Stimulated activated naive CD4-positive, alpha-beta T cell (primary cell): ENCODE measurements around the gene CD248.
"Not testable (repeated sequence)": the region's sequence is repeated elsewhere in the genome, so short reads cannot be mapped to it uniquely, and the experiment has no call there.

Experiments
- DNase-seq, 6 experiments: peaks; one replicate each; lab custom pipeline; 2025; lab: John Stamatoyannopoulos, UW

CD248 gene

GRCh38 chr11:66289548-66290329 is 27.1 kb downstream of the CD248 start:
- peak in 5 of 6 experiments; percentile 79 to 97 (median 89) for DNase-seq

DNA sequence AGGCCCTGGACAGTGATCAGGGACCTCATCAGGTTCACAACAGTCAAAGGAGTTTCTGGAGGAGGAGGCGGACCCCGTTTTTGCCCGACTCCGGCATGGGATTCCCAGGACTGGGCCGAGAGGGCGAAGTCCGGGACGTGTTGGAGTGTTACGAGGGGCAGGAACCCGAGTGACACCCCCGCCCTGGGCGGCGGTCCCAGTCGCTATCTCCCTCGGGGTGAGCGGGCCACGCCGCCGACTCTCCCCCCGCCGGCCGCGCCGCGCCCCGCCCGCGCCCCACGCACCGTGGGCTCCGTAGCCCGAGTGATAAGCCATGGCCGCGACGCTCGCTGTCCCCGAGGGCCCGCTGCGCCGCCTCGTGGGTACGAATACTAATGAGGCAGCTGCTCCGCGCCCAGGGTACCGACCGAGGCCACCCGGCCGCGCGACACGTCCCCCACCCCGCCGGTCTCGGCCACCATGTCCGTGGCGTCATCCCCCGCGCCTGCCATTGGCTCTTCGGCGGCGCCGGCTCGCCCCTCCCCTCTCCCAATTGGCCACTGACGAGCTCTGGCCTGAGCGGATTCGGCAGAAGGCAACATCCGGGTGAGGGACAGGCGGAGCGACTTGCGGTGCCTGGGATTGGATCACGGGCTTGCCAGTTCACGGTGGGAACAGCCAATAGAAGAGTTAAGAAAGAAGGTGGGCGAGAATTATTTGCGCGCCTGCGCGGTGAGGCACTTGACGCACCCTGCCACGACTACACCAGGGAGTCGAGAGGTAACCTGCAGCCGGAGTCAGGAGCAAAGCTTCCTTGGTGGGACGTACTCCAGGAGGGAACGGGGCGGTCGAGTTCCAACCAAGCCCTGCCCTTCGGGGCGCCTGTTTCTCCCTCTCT is 27.9 kb downstream of the CD248 start, which contains the start of gene YIF1A:
TSS of gene YIF1A (minus strand) at position 473 of the 877 bp plus-strand sequence. CDS start at position 315, 158 bp downstream.
- DNase-seq, result peak; percentile 92 to 99 (median 98)

DNA sequence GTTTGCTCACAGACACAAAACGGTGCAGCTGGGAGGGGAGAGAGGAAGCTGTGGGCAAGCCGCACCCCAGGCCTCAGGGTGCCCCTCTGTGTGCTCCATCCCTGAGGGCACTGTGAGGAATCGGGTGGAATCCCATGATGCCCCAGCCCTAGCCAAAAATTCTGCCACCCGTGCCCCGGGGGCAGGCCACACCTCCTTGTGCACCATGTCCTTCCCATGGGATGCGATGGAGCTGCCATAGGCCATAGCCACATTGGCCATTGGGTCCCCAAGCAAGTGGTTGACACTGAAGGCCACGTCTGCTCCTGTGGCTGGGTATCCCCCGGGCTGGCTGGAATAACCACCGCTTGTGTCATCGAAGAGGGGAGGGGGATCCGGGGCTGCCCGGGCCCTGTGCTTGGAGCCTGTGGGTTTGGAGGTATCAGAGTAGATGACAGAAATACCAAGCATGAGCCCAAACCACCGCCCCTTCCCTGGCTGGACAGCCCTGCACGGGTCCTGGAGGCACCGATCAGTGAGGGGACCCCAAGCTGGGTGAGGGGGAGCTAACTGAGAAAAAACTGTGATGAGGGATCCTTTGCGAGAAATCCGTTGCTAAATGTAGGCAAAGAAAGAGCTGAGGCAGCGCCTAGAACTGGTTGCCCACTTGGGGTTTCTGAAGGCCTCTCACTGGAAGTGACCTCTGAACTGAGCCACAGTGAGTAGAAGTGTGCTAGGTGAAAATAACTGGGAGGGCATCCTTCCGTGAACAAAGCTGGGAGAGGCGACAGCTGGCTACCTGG is 28.8 kb downstream of the CD248 start:
- DNase-seq, result no peak

- DNase-seq, result no peak
These were observed 29.5 kb downstream of the CD248 start for GRCh38 chr11:66287211-66287888.

DNA sequence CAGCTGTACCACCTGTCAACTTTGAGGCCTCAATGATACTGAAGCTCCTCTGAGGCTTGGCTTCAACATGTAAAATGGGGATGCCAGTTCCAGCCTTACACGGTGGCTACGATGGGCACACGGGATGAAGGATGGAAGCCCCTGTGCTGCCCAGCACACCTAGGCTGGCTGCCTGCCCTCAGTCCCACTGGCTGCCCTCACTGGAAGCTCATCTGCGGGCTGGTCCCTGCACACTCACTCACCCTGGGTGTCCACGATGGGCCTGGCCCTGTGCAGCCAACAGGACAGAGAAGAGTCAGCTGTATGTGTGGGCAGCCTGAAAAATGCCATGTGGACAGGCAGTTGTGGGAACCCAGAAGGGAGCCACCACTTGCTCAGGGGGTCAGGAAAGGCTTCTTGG is 30.1 kb downstream of the CD248 start:
- no peak for DNase-seq

DNA sequence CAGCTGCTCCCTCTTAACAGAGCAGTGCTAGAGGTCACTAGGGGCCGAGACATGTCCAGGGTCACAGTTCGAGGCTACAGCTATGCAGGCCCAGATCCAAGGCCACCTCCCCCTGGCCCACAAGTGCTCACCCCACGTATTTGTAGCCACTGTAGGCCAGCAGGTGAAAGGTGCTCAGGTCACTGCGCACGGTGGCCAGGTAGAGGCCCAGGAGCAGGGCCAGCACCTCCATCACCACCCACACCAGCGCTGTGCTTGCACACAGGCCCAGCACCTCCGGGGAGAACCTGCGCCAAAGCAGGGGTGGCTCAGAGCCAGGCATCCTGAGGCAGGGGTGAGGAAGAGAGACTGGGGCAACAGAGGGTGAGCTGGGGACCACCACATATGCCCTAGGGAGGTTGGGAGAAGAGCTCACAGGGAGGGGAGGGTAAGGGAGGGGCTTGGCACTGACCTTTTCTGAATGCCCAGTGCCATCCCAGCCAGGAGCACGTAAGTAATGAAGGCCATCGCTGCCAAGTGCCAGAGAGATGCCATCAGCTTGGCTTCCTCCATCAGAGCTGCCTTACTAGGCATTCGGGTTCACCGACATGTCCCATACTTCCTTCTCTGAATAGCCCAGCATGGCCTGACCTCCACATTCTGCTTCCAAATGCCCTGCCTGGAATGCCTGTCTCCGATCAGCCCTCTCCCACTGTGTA is 31.4 kb downstream of the CD248 start:
- no peak for DNase-seq

GRCh38 chr11:66284526-66285078 is 32.2 kb downstream of the CD248 start:
- no peak for DNase-seq

DNA sequence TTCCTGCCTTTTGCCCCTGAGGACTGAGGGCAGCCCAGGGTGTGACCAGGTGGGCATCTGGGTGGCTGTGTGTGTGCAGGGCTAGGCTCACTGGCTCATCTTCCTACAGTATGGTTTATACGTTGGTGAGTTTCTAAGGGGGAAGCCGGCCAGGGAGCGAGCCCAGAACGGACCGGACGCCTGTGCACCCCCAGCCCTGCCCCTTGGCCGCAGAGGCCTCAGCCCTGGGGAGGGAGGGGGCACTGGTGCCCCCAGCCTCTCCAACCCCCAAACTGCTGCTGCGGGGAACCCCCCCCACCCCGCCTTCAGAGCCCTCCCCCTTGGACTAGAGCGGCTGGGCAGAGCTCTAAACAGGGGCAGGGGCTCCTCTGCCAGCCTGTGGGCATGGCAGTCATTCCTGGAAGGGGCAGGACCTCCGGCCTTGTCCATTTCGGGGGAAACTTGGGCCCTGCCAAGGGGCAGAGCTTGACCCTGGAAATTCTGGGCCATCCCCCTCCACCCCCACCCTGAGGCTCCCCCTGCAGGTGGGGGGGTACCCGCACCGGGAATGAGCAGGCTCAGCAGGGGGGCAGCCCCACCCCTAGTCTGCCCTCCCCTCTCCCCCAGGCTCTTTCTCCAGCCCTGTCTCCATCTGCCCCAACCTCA is 33.3 kb downstream of the CD248 start:
- DNase-seq, result no peak

GRCh38 chr11:66282468-66283455 is 34.1 kb downstream of the CD248 start:
- peak; percentile 95 to 100 (median 98) for DNase-seq

GRCh38 chr11:66281776-66282467 is 34.9 kb downstream of the CD248 start:
- no peak for DNase-seq

DNA sequence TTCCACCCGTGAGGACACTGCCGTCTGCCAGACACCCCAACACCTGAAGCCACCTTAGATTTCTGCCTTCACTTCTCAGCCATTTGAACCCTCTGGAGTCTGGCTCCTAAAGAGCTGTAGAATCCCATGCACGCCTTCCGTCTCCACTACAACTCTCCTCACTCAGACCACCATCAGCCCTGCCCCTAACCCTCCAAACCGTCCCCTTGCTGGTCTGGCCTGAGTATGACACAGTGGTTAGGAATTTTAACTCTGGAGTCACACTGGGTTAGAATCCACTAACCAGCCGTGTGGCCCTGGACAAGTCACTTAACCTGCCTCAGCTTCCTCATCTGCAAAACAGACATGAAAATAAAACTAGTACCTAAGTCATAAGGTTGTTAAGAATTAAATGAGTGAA is 35.8 kb downstream of the CD248 start:
- DNase-seq, result no peak

DNA sequence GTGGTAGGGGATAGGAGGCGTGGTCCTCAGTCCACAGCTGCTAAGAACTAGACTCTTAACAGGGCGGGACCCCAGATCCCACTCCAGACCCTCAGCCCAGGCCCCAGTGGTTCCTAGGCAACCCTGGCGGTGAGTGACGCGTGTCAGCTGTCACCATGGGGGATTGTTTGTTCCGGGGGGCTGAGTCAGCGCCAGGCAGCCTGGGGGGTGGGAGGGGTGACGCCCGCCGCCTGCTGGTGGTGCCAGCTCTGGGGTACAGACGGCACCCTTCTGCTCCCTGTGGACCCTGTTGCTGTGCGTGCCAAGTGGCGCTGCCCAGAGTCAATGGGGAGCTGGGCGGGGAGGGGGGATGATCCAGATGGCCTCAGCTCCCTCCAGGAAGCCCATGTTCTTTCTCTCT is 36.4 kb downstream of the CD248 start:
- no peak for DNase-seq

GRCh38 chr11:66279092-66279734 is 37.6 kb downstream of the CD248 start:
- DNase-seq, result no peak

GRCh38 chr11:66278363-66279091 is 38.3 kb downstream of the CD248 start:
- DNase-seq, result peak in 3 of 6 experiments; percentile 36 to 51 (median 37)

GRCh38 chr11:66277471-66278362 is 39.1 kb downstream of the CD248 start, which contains the start of gene CNIH2:
CNIH2 (plus strand) TSS chr11:66278175; CDS start chr11:66278457, 282 bp downstream.
- DNase-seq, result peak; percentile 30 to 59 (median 44)

DNA sequence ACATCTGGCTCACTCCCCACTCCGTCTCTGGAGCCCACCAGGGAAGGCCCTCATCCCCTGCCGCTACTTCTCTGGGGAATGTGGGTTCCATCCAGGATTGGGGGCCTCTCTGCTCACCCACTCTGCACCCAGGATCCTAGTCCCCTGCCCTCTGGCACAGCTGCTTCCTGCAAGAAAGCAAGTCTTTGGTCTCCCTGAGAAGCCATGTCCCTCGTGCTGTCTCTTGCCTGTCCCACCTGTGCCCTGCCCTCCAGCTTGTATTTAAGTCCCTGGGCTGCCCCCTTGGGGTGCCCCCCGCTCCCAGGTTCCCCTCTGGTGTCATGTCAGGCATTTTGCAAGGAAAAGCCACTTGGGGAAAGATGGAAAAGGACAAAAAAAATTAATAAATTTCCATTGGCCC is 39.8 kb downstream of the CD248 start:
- DNase-seq, result not testable (repeated sequence)
